DMS 273 (cell line): Measurements from ENCODE around the gene CEACAM1.
"Not testable (repeated sequence)": the region's sequence is repeated elsewhere in the genome, so short reads cannot be mapped to it uniquely, and the experiment has no call there.

ENCODE experiments used
- DNase-seq: peaks from one replicate; lab custom pipeline; 2025; ENCODE audit not compliant: unreplicated experiment; lab: John Stamatoyannopoulos, UW

Gene CEACAM1

GRCh38 chr19:42549067-42549466 lies 20.8 kb upstream of the CEACAM1 start:
- DNase-seq = not testable (repeated sequence)

GRCh38 chr19:42548552-42548951 lies 20.3 kb upstream of the CEACAM1 start:
- no peak for DNase-seq

GRCh38 chr19:42547929-42548328 lies 19.6 kb upstream of the CEACAM1 start:
- DNase-seq = no peak

GRCh38 chr19:42546831-42547500 lies 18.7 kb upstream of the CEACAM1 start:
- DNase-seq = no peak

GRCh38 chr19:42544146-42544545 lies 15.9 kb upstream of the CEACAM1 start:
- no peak for DNase-seq

GRCh38 chr19:42542791-42543190 lies 14.5 kb upstream of the CEACAM1 start:
- DNase-seq = no peak

- DNase-seq = peak; percentile 88
Observed at GRCh38 chr19:42540071-42540553, 11.8 kb upstream of the CEACAM1 start.

- no peak for DNase-seq
Observed at GRCh38 chr19:42538841-42539709, 10.8 kb upstream of the CEACAM1 start.

- DNase-seq = not testable (repeated sequence)
Observed at GRCh38 chr19:42535276-42535675, 7.0 kb upstream of the CEACAM1 start.

GRCh38 chr19:42534391-42534790 lies 6.1 kb upstream of the CEACAM1 start:
- no peak for DNase-seq

- no peak for DNase-seq
Observed at GRCh38 chr19:42532891-42533290, 4.6 kb upstream of the CEACAM1 start.

GRCh38 chr19:42531313-42531712 lies 3.0 kb upstream of the CEACAM1 start:
- no peak for DNase-seq

GRCh38 chr19:42529248-42529764 lies 1.0 kb upstream of the CEACAM1 start:
- peak; percentile 67 for DNase-seq

- no peak for DNase-seq
Observed at GRCh38 chr19:42524943-42525342, 3.3 kb downstream of the CEACAM1 start.

- DNase-seq = no peak
Observed at GRCh38 chr19:42524250-42524649, 4.0 kb downstream of the CEACAM1 start.

GRCh38 chr19:42522262-42522661 lies 6.0 kb downstream of the CEACAM1 start:
- DNase-seq = not testable (repeated sequence)

GRCh38 chr19:42521346-42522030 lies 6.8 kb downstream of the CEACAM1 start:
- no peak for DNase-seq

- DNase-seq = no peak
Observed at GRCh38 chr19:42519108-42519507, 9.2 kb downstream of the CEACAM1 start.

- no peak for DNase-seq
Observed at GRCh38 chr19:42516771-42517170, 11.5 kb downstream of the CEACAM1 start.

- DNase-seq = no peak
Observed at GRCh38 chr19:42515241-42515832, 12.9 kb downstream of the CEACAM1 start.

- DNase-seq = no peak
Observed at GRCh38 chr19:42514449-42514848, 13.8 kb downstream of the CEACAM1 start.
